ENCODE results near the gene CHMP5.

CHMP5 gene

GRCh38 chr9:33245341-33245740 lies 19.5 kb upstream of the CHMP5 start:
- H3K4me3 ChIP-seq (ENCODE audit: low read depth in 1 of 2, low read length in 1 of 2): no peak overlapping the region
- no peak overlapping the region for H3K27ac ChIP-seq
- no peak for TF ChIP-seq CTCF (IDR thresholded peaks at IDR 0.05)
- H3K4me1 ChIP-seq (ENCODE audit: control insufficient read depth in 1 of 2, insufficient read depth in 1 of 2, low read depth in 1 of 2, low read length in 1 of 2): peaks cover 0 to 3% of the 10 kb centered on the region in 2 experiments
- no peaks in the 10 kb centered on the region for H3K27me3 ChIP-seq
- no peaks in the 10 kb centered on the region for H3K9me3 ChIP-seq
- peaks cover 13% of the 10 kb centered on the region for H3K36me3 ChIP-seq

- H3K9me3 ChIP-seq: no peaks in the 10 kb centered on the region
Measured at GRCh38 chr9:33246269-33246860, 18.5 kb upstream of the CHMP5 start.

GRCh38 chr9:33248606-33249005 lies 16.2 kb upstream of the CHMP5 start:
- TF ChIP-seq CTCF (IDR thresholded peaks at IDR 0.05): no peak
- peaks cover 42% of the 10 kb centered on the region for H3K36me3 ChIP-seq
- H3K27me3 ChIP-seq: no peaks in the 10 kb centered on the region
- H3K9me3 ChIP-seq: no peaks in the 10 kb centered on the region
- H3K4me3 ChIP-seq (ENCODE audit: low read depth in 1 of 2, low read length in 1 of 2): no peak overlapping the region
- H3K4me1 ChIP-seq (ENCODE audit: control insufficient read depth in 1 of 2, insufficient read depth in 1 of 2, low read depth in 1 of 2, low read length in 1 of 2): peaks cover 0 to 3% of the 10 kb centered on the region in 2 experiments
- H3K27ac ChIP-seq: no peak overlapping the region

More at GRCh38 chr9:33246269-33246860, 18.5 kb upstream of the CHMP5 start:
- no peak overlapping the region for H3K27ac ChIP-seq
- no peaks in the 10 kb centered on the region for H3K27me3 ChIP-seq
- no peak for TF ChIP-seq CTCF (IDR thresholded peaks at IDR 0.05)
- no peak overlapping the region for H3K4me3 ChIP-seq (ENCODE audit: low read depth in 1 of 2, low read length in 1 of 2)
- H3K36me3 ChIP-seq: peaks cover 20% of the 10 kb centered on the region
- peaks cover 0 to 3% of the 10 kb centered on the region in 2 experiments for H3K4me1 ChIP-seq (ENCODE audit: control insufficient read depth in 1 of 2, insufficient read depth in 1 of 2, low read depth in 1 of 2, low read length in 1 of 2)

- TF ChIP-seq CTCF (IDR thresholded peaks at IDR 0.05): no peak
- Histone ChIP-seq H3K27ac (no peak overlapping the region), H3K9me3 (no peaks in the 10 kb centered on the region), H3K36me3 (peaks cover 47% of the 10 kb centered on the region), H3K4me1 (ENCODE audit: control insufficient read depth in 1 of 2, insufficient read depth in 1 of 2, low read depth in 1 of 2, low read length in 1 of 2) (peaks cover 0 to under 1% of the 10 kb centered on the region in 2 experiments), H3K4me3 (ENCODE audit: low read depth in 1 of 2, low read length in 1 of 2) (no peak overlapping the region), H3K27me3 (no peaks in the 10 kb centered on the region)
Measured at GRCh38 chr9:33249087-33249658, 15.7 kb upstream of the CHMP5 start.

GRCh38 chr9:33249983-33250382 lies 14.9 kb upstream of the CHMP5 start:
- H3K4me1 ChIP-seq (ENCODE audit: control insufficient read depth in 1 of 2, insufficient read depth in 1 of 2, low read depth in 1 of 2, low read length in 1 of 2): no peaks in the 10 kb centered on the region
- H3K27ac ChIP-seq: no peak overlapping the region
- no peak for TF ChIP-seq CTCF (IDR thresholded peaks at IDR 0.05)
- no peaks in the 10 kb centered on the region for H3K27me3 ChIP-seq
- no peak overlapping the region for H3K4me3 ChIP-seq (ENCODE audit: low read depth in 1 of 2, low read length in 1 of 2)
- no peaks in the 10 kb centered on the region for H3K9me3 ChIP-seq
- peaks cover 55% of the 10 kb centered on the region for H3K36me3 ChIP-seq

Measured in neutrophil (primary cell).